ENCODE data around the gene CDX1. TPM values are rescaled to one million over a fixed set of nuclear protein-coding genes. Genes with fewer than 3 reads are reported as not detected.

CDX1 gene
- total and polyA plus RNA-seq, 5 donors from 2014 or later = not detected

GRCh38 chr5:150184990-150185912, 18.7 kb downstream of the CDX1 start:
- no peak overlapping the region for H3K27ac Mint-ChIP-seq

GRCh38 chr5:150186137-150186536, 19.6 kb downstream of the CDX1 start:
- no peaks in the 10 kb centered on the region for H3K36me3 ChIP-seq (ENCODE audit: control insufficient read depth, insufficient read depth, low read length)
- H3K4me1 ChIP-seq (ENCODE audit: control insufficient read depth, insufficient read depth, low read length, poor library complexity, severe bottlenecking) = no peaks in the 10 kb centered on the region
- H3K27me3 ChIP-seq (ENCODE audit: control insufficient read depth, insufficient read depth, low read length) = peaks cover 3% of the 10 kb centered on the region
- Mint-ChIP-seq H3K9me3 (no peaks in the 10 kb centered on the region), H3K36me3 (no peaks in the 10 kb centered on the region), H3K27me3 (peaks cover 32% of the 10 kb centered on the region), H3K27ac (no peak overlapping the region), H3K4me3 (no peak overlapping the region), H3K4me1 (no peaks in the 10 kb centered on the region)
- ATAC-seq (ENCODE audit: low read depth in 2 of 2) (no peak), DNase-seq (no peak)
- H3K4me3 ChIP-seq (ENCODE audit: low read depth, low read length) = no peak overlapping the region
- no peak overlapping the region for H3K27ac ChIP-seq (ENCODE audit: insufficient read depth, low read length, poor library complexity, severe bottlenecking)
- no peaks in the 10 kb centered on the region for H3K9me3 ChIP-seq (ENCODE audit: control insufficient read depth in 2 of 2, low read length in 2 of 2)

More at GRCh38 chr5:150184990-150185912, 18.7 kb downstream of the CDX1 start:
- no peaks in the 10 kb centered on the region for H3K9me3 ChIP-seq (ENCODE audit: control insufficient read depth in 2 of 2, low read length in 2 of 2)
- Mint-ChIP-seq H3K27me3 (peaks cover 27% of the 10 kb centered on the region), H3K4me1 (no peaks in the 10 kb centered on the region), H3K9me3 (no peaks in the 10 kb centered on the region), H3K36me3 (no peaks in the 10 kb centered on the region), H3K4me3 (no peak overlapping the region)
- ATAC-seq (ENCODE audit: low read depth in 2 of 2) (no peak), DNase-seq (no peak)
- H3K27me3 ChIP-seq (ENCODE audit: control insufficient read depth, insufficient read depth, low read length) = peaks cover 3% of the 10 kb centered on the region
- H3K36me3 ChIP-seq (ENCODE audit: control insufficient read depth, insufficient read depth, low read length) = no peaks in the 10 kb centered on the region
- H3K4me1 ChIP-seq (ENCODE audit: control insufficient read depth, insufficient read depth, low read length, poor library complexity, severe bottlenecking) = no peaks in the 10 kb centered on the region
- H3K4me3 ChIP-seq (ENCODE audit: low read depth, low read length) = no peak overlapping the region
- H3K27ac ChIP-seq (ENCODE audit: insufficient read depth, low read length, poor library complexity, severe bottlenecking) = no peak overlapping the region

- Mint-ChIP-seq H3K9me3 (no peaks in the 10 kb centered on the region), H3K27me3 (peaks cover 36% of the 10 kb centered on the region), H3K36me3 (no peaks in the 10 kb centered on the region)
Observed at GRCh38 chr5:150186897-150187296, 20.3 kb downstream of the CDX1 start.

GRCh38 chr5:150188146-150188842, 21.7 kb downstream of the CDX1 start:
- Mint-ChIP-seq H3K4me3 (no peak overlapping the region), H3K27me3 (peaks cover 40% of the 10 kb centered on the region)
- no peak for DNase-seq

More at GRCh38 chr5:150186897-150187296, 20.3 kb downstream of the CDX1 start:
- Histone ChIP-seq H3K36me3 (ENCODE audit: control insufficient read depth, insufficient read depth, low read length) (no peaks in the 10 kb centered on the region), H3K27ac (ENCODE audit: insufficient read depth, low read length, poor library complexity, severe bottlenecking) (no peak overlapping the region), H3K4me3 (ENCODE audit: low read depth, low read length) (no peak overlapping the region), H3K27me3 (ENCODE audit: control insufficient read depth, insufficient read depth, low read length) (peaks cover 3% of the 10 kb centered on the region), H3K4me1 (ENCODE audit: control insufficient read depth, insufficient read depth, low read length, poor library complexity, severe bottlenecking) (no peaks in the 10 kb centered on the region), H3K9me3 (ENCODE audit: control insufficient read depth in 2 of 2, low read length in 2 of 2) (no peaks in the 10 kb centered on the region)
- ATAC-seq (ENCODE audit: low read depth in 2 of 2) = no peak
- no peak for DNase-seq
- no peak overlapping the region for H3K4me3 Mint-ChIP-seq
- H3K27ac Mint-ChIP-seq = no peak overlapping the region
- H3K4me1 Mint-ChIP-seq = no peaks in the 10 kb centered on the region

GRCh38 chr5:150189326-150189725, 22.7 kb downstream of the CDX1 start:
- no peak overlapping the region for H3K4me3 ChIP-seq (ENCODE audit: low read depth, low read length)
- H3K4me1 Mint-ChIP-seq = no peaks in the 10 kb centered on the region
- H3K4me3 Mint-ChIP-seq = no peak overlapping the region
- H3K9me3 Mint-ChIP-seq = no peaks in the 10 kb centered on the region
- no peaks in the 10 kb centered on the region for H3K36me3 ChIP-seq (ENCODE audit: control insufficient read depth, insufficient read depth, low read length)
- no peak overlapping the region for H3K27ac ChIP-seq (ENCODE audit: insufficient read depth, low read length, poor library complexity, severe bottlenecking)
- DNase-seq (no peak), ATAC-seq (ENCODE audit: low read depth in 2 of 2) (no peak)
- H3K36me3 Mint-ChIP-seq = no peaks in the 10 kb centered on the region
- peaks cover 3% of the 10 kb centered on the region for H3K27me3 ChIP-seq (ENCODE audit: control insufficient read depth, insufficient read depth, low read length)
- H3K9me3 ChIP-seq (ENCODE audit: control insufficient read depth in 2 of 2, low read length in 2 of 2) = no peaks in the 10 kb centered on the region
- no peaks in the 10 kb centered on the region for H3K4me1 ChIP-seq (ENCODE audit: control insufficient read depth, insufficient read depth, low read length, poor library complexity, severe bottlenecking)
- peaks cover 49% of the 10 kb centered on the region for H3K27me3 Mint-ChIP-seq
- H3K27ac Mint-ChIP-seq = no peak overlapping the region

More at GRCh38 chr5:150188146-150188842, 21.7 kb downstream of the CDX1 start:
- no peak for ATAC-seq (ENCODE audit: low read depth in 2 of 2)
- Histone ChIP-seq H3K9me3 (ENCODE audit: control insufficient read depth in 2 of 2, low read length in 2 of 2) (no peaks in the 10 kb centered on the region), H3K27ac (ENCODE audit: insufficient read depth, low read length, poor library complexity, severe bottlenecking) (no peak overlapping the region), H3K4me3 (ENCODE audit: low read depth, low read length) (no peak overlapping the region), H3K4me1 (ENCODE audit: control insufficient read depth, insufficient read depth, low read length, poor library complexity, severe bottlenecking) (no peaks in the 10 kb centered on the region), H3K27me3 (ENCODE audit: control insufficient read depth, insufficient read depth, low read length) (peaks cover 3% of the 10 kb centered on the region), H3K36me3 (ENCODE audit: control insufficient read depth, insufficient read depth, low read length) (no peaks in the 10 kb centered on the region)
- Mint-ChIP-seq H3K27ac (no peak overlapping the region), H3K36me3 (no peaks in the 10 kb centered on the region), H3K4me1 (no peaks in the 10 kb centered on the region), H3K9me3 (no peaks in the 10 kb centered on the region)

GRCh38 chr5:150189728-150190502, 23.3 kb downstream of the CDX1 start, which contains the start of gene SLC6A7:
SLC6A7 (plus strand) TSS chr5:150190062; CDS start chr5:150190328, 266 bp downstream.
- no peak within 1 kb of the TSS for H3K27ac ChIP-seq (ENCODE audit: insufficient read depth, low read length, poor library complexity, severe bottlenecking)
- no peaks in the 10 kb centered on the region for H3K4me1 Mint-ChIP-seq
- H3K9me3 Mint-ChIP-seq = no peaks in the 10 kb centered on the region
- peaks cover 3% of the 10 kb centered on the region for H3K27me3 ChIP-seq (ENCODE audit: control insufficient read depth, insufficient read depth, low read length)
- no peak within 1 kb of the TSS for H3K27ac Mint-ChIP-seq
- DNase-seq = no peak
- no peak within 1 kb of the TSS for H3K4me3 Mint-ChIP-seq
- H3K9me3 ChIP-seq (ENCODE audit: control insufficient read depth in 2 of 2, low read length in 2 of 2) = no peaks in the 10 kb centered on the region
- H3K27me3 Mint-ChIP-seq = peaks cover 44% of the 10 kb centered on the region
- no peaks in the 10 kb centered on the region for H3K36me3 Mint-ChIP-seq
- H3K4me1 ChIP-seq (ENCODE audit: control insufficient read depth, insufficient read depth, low read length, poor library complexity, severe bottlenecking) = no peaks in the 10 kb centered on the region
- no peak for ATAC-seq (ENCODE audit: low read depth in 2 of 2)
- no peaks in the 10 kb centered on the region for H3K36me3 ChIP-seq (ENCODE audit: control insufficient read depth, insufficient read depth, low read length)
- H3K4me3 ChIP-seq (ENCODE audit: low read depth, low read length) = no peak within 1 kb of the TSS

- H3K36me3 Mint-ChIP-seq = no peaks in the 10 kb centered on the region
- no peak overlapping the region for H3K27ac Mint-ChIP-seq
- H3K27me3 Mint-ChIP-seq = peaks cover 44% of the 10 kb centered on the region
- no peaks in the 10 kb centered on the region for H3K9me3 ChIP-seq (ENCODE audit: control insufficient read depth in 2 of 2, low read length in 2 of 2)
- ATAC-seq (ENCODE audit: low read depth in 2 of 2) = no peak
- no peak overlapping the region for H3K4me3 Mint-ChIP-seq
- H3K4me3 ChIP-seq (ENCODE audit: low read depth, low read length) = no peak overlapping the region
- no peak for DNase-seq
- H3K27ac ChIP-seq (ENCODE audit: insufficient read depth, low read length, poor library complexity, severe bottlenecking) = no peak overlapping the region
- no peaks in the 10 kb centered on the region for H3K4me1 ChIP-seq (ENCODE audit: control insufficient read depth, insufficient read depth, low read length, poor library complexity, severe bottlenecking)
- H3K9me3 Mint-ChIP-seq = no peaks in the 10 kb centered on the region
- peaks cover 3% of the 10 kb centered on the region for H3K27me3 ChIP-seq (ENCODE audit: control insufficient read depth, insufficient read depth, low read length)
- no peaks in the 10 kb centered on the region for H3K4me1 Mint-ChIP-seq
- no peaks in the 10 kb centered on the region for H3K36me3 ChIP-seq (ENCODE audit: control insufficient read depth, insufficient read depth, low read length)
Observed at GRCh38 chr5:150190503-150190979, 24.0 kb downstream of the CDX1 start.

All from CD4-positive, CD25-positive, alpha-beta regulatory T cell (primary cell).